Right hindlimb (tissue), 1 donor: ENCODE data around the gene NOL4L.
"Not testable (repeated sequence)": the region's sequence is repeated elsewhere in the genome, so short reads cannot be mapped to it uniquely, and the experiment has no call there.

ENCODE experiments used
- DNase-seq: peaks from one replicate; pipeline ENCODE4 v3.0.0-alpha.2; 2018

The NOL4L gene

DNA sequence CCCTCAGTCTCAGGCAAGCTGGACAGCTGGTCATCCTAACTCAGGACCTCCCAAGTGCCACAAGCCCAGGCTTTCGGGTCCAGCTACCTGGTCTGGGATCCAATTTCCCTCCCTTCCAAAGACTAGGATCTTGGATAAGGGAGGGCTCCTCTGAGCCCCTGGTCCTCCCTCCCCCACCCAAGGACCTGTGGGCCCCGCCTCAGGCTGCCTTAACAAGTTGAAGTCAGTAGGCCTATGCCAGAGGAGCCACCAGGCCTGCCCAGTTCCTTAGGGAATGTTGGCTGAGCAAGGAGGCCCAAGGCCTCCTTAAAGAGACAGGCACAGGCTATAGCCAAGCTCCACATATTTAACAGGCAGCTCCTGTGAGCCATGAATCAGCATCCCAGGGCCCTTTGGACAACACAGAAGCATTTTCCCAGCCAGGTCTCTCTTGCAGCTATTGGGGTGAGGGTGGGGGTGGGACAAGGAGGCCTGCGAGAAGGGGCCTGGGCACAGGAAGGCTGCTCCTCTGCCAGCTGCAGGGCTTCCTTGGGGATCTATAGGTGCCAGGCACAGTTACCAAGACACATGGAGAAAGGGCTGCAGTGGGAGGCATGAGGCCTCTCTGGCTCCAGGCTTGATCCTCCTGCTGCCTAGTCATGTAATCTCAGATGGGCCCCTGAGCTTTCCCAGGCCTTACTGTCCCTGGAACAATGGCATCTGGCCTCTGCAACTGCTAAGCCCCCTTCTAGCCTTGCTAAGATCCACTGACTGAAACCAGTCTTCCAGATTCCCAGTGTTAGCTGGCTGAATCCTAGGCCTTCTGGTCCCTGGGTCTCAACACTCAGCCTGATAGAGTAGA, 27.4 kb upstream of the NOL4L start:
- no peak for DNase-seq

DNA sequence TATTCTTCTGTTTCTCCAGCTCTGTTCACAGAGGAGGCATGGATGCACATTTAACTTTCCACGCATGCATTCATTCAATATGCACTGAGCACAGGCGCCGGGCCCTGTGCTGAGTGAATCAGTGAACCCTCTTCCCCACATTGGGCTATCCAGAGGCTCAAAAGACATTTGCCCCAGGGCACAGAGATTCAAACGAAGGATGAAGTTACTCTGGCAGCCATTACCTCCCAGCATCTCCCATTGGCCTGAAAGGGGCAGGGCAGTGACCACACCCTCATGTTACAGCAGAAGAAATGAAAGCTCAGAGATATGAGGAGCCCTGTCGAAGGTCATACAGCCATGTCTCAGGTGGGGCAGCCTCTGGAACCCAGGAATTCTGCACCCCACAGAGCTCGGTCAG, 26.7 kb upstream of the NOL4L start:
- DNase-seq, result no peak

DNA sequence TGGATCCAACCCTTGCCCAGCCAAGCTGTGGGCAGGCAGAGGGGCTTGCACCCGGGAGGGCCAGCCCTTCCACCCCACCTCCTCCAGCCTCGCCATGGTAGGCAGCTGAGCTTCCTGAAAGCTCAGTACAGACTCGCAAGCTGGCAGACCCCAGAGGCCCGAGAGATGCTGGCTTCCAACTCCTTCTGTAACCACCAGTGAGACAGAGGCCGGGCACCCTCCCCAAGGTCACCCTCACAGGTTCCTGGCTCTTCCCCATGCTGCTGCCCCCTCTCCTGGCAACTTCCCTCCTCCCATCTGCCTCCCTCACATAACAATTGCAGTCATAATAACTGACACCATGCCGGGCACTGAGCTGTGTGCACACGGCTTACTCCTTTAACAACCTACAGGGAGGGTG, 26.2 kb upstream of the NOL4L start:
- DNase-seq, result no peak

DNA sequence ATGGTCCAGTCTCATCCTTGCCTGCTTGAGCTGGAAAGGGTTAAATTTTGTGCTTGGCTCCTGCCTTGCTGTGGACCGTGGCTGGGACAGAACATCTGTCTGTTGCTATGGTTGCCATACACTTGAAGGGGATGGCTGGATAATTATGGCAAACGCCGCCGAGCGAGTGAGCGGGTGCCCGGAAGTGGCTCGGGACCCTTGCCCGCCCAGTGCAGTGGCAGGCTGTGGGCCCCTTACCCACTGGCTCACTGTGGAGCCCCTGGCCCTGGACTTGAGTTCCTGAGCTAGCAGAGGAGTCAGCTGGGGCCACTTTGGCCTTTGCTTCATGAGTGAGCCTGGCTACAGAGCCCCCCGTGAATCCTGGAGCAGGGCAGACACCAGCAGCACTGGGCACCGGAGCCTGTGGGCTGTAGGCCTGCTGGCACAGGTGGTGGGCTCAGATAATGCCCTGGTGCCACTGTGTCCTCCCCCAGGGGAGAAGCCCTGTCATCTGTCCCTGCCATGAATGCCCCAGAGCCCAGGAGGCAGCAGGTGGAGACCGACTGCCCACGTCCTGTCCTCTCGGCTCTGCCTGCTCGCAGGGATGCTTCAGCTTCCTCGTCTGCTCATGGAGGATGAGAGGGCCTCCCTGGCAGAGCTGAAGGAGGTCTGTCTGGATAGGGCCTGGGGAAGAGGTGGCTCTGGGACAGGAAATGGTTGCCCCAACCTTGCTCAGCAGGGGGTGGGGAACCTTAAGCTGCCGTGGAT, 25.5 kb upstream of the NOL4L start:
- peak; percentile 46 for DNase-seq

DNA sequence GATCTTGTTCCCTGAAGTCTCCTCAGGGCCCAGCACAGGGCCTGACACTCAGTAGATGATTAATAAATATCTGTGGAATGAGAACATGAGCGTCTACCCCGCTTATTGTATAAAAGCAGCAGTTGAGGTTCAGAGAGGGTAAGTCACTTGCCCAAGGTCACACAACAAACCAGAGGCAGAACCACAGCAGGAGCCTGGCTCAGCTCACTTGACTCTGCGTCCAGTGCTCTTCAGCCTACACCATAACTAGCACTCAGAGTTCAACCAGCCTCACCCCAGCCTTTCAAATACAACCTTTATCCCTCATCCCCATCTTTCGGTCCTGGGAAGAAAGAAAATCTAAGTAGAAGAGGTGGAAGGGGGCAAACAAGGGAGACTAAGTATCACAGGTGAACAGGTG, 24.9 kb upstream of the NOL4L start:
- DNase-seq, result no peak

DNA sequence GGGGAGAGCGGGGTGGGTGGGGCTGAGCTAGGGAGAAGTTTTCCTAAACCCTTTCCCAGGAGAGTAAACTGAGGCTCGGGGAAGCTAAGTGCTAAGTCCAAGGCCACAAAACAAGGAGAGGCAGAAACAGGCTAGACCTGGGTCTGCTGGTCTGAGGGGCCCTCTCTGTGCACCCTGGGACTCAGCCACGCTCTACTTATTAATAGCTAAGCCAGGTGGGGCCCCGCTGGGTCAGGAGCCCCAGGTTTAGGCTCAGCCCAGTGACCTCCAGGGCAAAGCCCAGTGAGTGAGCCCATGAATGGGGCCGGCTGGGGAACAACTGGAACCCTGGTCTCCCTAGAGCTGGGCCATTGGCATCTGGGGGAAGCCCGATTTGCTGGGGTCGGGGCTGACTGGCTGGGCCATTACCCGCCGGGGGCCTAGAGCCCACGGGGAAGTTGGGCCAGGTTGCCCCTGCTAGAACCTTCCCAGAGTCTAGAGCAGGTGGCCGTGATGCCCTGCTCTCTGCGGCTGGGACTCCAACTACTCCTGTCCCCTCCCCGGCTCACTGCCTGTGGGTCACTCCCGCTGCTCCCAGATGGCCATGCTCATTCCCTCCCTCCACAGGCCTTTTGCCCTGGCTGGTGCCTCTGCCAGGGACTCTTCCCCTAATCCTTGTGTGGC, 24.1 kb upstream of the NOL4L start:
- no peak for DNase-seq

DNA sequence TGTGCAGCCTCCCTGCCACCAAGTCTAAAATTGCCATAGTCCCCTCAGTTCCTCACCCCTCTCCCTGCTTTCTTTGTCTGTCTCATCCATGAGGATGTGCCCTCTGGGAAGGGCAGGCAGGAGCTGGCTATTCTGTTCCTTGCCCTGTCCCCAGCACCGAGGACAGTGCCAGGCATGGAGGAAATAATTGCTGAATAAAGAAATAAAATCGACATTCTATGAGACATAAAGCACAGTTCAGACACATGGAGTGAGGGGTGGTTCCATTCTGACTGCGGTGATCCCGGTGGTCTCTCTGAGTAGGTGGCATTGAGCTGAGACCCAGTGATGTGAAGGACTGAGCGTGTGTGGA, 23.5 kb upstream of the NOL4L start:
- DNase-seq, result no peak

DNA sequence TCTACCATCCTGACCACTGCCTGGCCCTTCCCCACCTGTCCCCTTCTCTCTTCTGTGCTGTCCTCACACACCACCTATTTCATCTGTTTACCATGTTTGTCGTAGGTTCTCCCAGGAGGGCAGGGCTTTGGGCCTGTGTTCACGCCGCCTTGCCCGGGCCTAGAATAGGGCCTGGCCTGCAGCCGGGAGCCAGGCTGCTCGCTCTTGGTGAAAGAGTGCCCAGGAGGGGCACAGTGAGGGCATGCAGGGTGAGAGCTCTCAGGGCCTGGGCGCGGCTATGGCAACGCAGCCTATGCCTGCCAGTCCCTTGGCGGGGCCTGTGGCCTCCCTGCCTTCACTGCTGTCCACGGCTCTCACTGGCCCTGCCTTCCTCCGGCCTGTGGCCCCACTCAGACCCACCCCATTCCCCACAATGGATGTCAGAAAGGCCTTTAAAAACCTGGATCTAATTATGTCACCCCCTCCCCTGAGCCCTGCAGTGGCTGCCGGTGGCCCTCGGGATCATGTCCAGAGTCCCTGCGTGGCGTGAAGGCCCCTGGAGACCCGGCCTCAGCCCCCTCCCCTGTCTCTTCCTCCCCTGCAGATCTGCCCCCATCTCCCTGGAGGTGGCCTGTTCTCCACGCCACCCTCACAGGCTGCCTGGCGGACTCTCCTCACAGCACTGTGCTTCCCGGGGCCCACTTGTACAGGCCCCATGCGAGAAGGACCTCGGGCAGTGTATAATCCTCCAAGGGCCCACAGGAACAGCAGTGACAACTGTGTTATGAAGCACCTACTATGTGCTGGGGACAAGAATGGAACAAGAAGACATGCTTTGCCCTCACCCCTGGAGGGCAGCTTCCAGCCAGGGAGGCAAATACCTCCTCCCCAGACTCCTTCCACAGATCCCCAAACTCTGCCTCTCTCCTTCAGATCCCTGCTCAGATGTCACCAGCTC, 22.9 kb upstream of the NOL4L start:
- DNase-seq, result no peak

DNA sequence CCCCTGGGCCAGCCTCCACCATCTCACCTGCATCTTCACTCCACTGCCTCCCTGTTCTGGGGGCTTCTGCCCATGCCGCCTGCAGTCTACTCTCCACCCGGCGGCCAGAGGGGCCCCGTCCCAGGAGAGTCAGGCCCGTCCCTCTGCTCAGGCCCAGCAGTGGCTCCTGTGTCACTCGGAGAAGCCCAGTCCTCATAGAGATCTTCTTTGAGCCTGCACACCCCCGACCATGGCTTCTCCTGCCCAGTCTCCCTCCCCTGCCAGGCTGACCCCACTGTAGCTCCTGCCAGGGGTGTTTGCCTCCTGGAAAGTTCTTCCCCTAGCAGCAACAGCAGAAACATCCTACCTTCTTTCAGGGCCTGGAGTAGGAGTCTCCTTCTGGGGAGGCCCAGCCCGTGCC, 22.2 kb upstream of the NOL4L start:
- no peak for DNase-seq

DNA sequence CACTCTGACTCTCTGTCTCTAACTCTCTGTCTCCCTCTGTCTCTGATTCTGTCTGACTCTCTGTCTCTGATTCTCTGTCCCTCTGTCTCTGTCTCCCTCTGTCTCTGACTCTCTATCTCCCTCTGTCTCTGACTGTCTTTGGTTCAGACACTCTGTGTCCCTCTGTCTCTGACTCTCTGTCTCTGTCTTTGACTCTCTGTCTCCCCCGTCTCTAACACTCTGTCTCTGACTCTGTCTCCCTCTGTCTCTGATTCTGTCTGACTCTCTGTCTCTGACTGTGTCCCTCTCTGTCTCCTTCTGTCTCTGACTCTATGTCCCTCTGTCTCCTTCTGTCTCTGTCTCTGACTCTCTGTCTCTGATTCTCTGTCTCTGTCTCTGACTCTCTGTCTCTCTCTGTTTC, 21.7 kb upstream of the NOL4L start:
- DNase-seq, result no peak

DNA sequence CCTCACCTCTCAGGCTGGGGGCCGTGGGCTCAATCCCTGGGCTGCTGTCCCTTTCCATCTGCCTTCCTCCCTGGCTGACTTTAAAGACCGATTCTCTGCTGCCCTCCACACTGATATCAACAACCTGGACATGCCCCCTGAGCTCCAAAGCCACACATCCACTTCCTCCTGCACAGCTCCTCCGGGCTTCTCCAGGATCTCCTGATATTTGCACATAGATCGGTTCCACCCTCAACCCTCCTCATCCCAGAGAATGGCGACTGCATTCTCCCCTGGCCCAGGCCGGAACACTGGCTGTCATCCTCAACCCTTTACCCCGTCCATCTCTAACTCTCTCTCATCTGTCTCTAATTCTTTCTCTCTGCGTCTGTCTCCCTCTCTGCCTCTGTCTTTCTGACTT, 21.0 kb upstream of the NOL4L start:
- no peak for DNase-seq

DNA sequence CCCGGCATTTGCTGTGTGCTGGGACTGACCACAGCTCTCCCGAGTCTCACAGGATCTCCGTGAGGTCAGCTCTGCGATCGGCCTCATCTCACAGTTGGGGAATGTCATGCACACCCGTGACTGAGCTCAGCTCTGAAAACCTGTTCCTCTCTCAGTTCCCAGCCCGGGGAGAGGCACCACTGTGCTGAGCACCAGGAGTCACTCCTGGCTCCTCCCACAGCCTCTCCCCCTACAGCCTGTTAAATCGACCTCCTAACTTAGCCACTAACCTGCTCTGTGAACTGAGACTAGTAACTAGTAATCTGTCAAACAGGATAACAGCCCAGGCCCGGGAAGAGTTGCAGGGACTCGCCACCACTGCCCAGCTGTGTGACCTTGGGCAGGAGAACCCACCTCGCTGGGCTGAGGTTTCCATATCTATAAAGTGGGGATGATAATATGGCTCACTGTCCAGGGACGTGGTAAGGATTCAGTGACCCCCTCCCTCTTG, 20.1 kb upstream of the NOL4L start:
- DNase-seq, result no peak

DNA sequence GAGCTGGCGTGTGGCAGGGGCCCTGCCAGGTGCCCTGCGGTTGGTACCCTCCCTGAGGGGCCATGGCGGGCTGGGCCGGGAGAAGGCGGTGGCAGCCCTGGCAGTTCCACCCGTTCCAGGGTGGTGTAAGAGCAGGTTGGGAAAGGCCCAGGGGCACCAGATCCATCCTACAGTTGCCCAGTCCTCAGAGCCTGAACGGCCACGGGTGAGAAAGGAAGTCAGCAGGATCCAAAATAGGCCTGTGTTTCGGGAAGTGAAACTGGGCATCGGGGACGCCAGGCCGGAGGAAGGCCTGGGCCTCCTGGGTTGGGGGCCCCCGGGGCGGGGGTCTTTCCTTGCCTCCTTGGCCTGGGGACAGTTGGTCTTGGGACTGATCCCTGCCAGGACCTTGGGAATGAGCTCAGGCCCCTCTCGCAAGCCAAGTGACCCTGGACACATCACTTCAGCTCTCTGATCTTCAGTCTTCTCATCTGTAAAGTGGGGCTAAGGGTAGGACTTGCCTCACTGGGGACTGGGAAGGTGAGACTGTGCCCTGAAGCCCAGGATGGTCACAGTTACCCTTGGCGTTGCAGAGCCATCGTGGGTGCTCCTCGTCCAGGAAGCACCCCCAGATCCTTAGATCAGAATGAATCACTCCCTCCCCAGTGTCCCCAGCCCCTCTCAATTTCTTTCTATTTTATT, 18.1 kb upstream of the NOL4L start:
- no peak for DNase-seq

DNA sequence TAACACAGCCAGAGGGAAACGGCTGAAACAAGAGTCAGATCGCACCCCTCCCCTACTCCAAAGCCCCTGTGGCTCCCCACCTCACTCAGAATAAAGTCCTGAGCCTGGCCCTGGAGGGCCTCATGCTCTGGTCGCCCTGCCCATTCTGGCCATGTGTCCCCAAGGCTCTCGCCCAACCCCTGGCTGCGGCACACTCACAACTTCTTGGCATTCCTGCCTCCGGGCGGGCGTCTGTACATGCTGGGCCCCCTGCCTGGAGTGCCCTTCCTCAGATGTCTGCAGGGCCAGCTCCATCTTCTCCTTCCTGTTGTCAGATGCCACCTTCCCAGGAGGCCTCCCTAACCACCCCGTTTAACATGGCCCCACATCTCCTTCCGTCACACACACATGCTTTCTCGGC, 17.1 kb upstream of the NOL4L start:
- no peak for DNase-seq

DNA sequence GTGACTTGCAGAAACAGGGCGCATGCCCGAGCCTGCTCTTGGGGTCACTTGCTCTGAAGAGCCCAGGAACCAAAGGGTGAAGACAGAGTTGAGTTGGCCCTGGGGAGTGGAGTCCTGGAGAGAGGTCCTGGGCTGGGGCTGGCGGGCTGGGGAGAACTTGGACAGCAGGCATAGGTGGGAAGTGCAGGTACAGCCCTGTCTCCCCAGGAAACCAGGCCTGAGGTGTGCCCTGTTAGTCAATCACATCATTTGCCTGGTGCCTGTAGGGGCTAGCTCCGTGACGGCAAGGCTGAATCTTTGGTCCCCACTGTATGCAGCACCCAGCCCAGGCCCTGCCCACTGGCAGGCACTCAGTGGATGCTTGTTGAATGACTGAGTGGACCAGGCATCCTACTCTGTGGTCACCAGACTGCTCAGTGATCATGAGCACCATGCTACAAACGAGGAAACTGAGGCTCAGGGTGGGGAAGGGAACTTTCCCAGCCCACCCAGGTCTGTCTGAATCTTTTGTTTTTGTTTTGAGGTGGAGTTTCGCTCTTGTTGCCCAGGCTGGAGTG, 15.6 kb upstream of the NOL4L start:
- DNase-seq, result no peak

DNA sequence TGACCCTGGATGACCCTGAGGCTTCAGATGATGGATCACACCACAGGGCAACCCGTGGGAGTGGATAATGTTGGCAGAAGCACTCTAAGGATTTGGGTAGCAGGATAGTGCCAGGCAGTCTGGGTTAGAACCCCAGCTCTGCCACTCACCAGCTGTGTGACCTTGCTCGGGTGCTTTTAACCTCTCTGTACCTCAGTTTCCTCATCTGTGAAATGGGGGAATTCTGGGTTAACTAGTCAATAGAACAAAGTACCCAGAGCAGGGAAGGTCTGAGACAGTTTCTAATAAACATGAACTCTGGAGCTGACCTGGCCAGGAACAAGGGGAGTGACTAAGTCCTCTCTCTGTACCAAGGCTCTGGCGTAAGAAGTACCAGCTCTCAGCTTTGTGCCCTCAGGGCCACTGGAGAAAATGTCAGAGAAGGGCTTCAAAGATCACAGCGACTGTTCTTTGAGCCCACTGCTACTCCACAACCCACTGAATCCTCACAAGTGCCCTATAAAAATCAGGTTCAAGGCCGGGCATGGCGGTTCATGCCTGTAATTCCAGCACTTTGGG, 14.7 kb upstream of the NOL4L start:
- no peak for DNase-seq

DNA sequence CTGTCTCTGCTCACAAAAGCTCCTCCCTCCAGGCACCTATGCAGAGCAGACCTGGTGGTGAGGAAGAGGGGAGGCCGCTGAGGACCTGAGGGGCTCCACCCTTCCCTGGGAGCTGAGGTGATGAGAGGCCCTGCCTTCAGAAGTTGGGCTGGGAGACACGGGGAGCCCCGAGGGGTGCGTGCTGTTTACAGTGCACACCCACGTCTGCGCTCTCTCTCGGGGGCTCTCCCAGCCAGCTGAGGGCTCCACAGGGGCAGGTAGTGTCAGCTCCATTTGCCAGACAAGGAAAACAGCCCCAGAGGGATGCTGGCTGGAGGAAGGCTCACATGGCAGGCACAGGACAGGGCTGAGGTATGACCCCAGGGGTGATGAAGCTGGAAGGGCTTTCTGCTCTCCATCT, 13.5 kb upstream of the NOL4L start:
- DNase-seq, result no peak

DNA sequence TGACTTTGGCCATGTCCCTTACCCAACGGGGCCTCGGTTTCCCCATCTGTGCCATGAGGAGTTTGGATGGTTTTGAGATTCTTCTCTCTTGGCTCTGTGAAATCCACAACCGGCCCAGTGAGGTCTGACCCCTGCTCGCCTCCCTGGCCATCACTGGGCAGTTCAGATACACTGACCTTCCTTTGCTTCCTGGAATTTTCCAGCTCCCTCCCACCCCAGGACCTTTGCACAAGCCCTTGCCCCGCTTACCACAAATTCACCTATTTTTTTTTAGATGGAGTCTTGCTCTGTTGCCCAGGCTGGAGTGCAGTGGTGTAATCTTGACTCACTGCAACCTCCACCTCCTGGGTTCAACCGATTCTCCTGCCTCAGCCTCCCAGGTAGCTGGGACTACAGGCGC, 12.6 kb upstream of the NOL4L start:
- DNase-seq, result no peak

DNA sequence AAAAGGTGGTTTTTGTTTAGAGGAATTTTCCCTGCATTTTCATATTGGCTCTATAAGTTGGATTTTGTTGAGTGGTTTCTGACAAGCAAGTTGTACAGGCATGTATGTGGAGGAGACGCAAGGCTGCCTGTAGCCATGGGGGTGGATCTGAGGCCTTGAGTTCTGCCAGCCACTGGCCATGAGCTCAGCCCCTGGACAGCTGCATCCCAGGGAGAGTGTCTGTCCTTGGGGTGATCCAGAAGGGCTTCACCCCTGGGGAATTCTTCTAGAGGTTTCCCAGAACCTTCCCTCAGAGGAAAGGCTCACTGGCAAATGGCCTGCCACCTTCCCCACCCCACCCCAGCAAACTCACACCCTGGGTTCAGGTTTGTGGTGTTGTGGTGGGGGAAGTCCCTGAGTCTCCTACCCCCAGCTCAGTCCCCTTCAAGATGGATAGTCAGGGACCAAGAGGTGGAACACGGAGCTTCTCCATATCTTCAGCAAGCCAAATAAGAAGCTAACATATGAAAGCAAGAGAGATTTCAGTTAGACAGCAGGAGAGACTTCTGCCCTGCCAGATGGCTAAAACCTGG, 11.6 kb upstream of the NOL4L start:
- DNase-seq, result no peak

DNA sequence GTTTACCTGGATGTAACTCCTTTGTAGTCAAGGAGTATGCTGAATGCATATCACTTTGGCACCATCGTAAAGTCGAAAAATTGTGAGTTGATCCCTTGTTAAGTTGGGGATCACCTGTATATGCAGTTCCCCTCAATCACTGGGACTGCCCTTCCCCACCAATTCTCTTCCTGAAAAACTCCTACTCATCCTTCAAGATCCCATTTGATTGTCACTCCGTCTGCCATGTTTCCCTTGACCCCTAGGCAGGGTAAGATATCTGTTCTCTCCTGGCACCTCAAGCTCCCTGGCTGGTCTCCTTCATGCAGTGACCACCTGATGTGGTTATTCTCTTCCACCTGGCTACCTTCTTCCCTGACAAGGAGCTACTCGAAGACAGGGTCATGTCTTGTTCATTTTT, 10.0 kb upstream of the NOL4L start:
- DNase-seq, result no peak

DNA sequence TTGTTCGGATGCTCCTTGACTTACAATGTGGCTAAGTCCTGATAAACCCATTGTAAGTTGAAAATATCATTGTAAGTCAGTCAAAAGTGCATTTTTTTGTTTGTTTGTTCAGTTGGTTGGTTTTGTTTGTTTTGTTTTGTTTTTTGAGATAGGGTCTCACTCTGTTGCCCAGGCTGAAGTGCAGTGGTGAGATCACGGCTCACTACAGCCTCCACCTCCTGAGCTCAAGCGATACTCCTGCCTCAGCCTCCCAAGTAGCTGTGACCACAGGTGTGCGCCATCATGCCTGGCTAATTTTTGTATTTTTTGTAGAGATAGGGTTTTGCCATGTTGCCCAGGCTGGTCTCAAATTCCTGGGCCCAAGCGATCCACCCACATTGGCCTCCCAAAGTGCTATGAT, 9.5 kb upstream of the NOL4L start:
- not testable (repeated sequence) for DNase-seq
